Pancreas (tissue), 10 donors: ENCODE data around the gene SMIM3. TPM values are rescaled to one million over a fixed set of nuclear protein-coding genes. Genes with fewer than 3 reads are reported as not detected.
"Not testable (repeated sequence)": the region's sequence is repeated elsewhere in the genome, so short reads cannot be mapped to it uniquely, and the experiment has no call there.

Experiments
- ATAC-seq, 4 donors: fragments of 200-7000 bp; cut with Tn5 transposase; one replicate each; pipeline versions ENCODE4 v1.8.0 to v1.9.1; 2020; ENCODE audit warnings: mild to moderate bottlenecking in 4 of 4, moderate library complexity in 4 of 4
- DNase-seq, 6 donors: peaks; one replicate each; pipeline ENCODE4 v3.0.0-alpha.2; 2020
- FAIRE-seq: peaks from 2 replicates; lab custom pipeline; 2012; peaks lifted over from hg19 to GRCh38; lab: Jason Lieb, UNC
- H3K27ac ChIP-seq, 4 donors: fragments of 200-600 bp; sonication (generic); 1 replicate in 3 of 4; 2 replicates in 1 of 4; pipeline versions ENCODE4 v1.5.0 to v1.8.0; 2020
- H3K27me3 ChIP-seq, 4 donors: fragments of 200-600 bp; one replicate each; pipeline ENCODE4 v1.8.0; 2021
- H3K36me3 ChIP-seq, 3 donors: fragments of 200-600 bp; sonication (generic) in 1 of 3; one replicate each; pipeline versions ENCODE4 v1.5.0 to v1.8.0; 2020 to 2021
- H3K4me1 ChIP-seq, 3 donors: fragments of 200-600 bp; one replicate each; pipeline ENCODE4 v1.8.0; 2021
- H3K4me3 ChIP-seq, 4 donors: fragments of 200-600 bp; sonication (generic) in 2 of 4; one replicate each; pipeline versions ENCODE4 v1.5.0 to v1.8.0; 2020 to 2021
- H3K9me3 ChIP-seq, 4 donors: fragments of 200-600 bp; one replicate each; pipeline ENCODE4 v1.8.0; 2021
- WGBS, 2 donors: extraction: QIAGEN DNeasy Blood & Tissue Kit; methylation state at CpG; one replicate each; pipeline ENCODE4 v1.1.7; 2013; 5-methylcytosine and 5-hydroxymethylcytosine counted together
- intact Hi-C, 3 donors: fragments of 100-400 bp; cut with DNase I; formaldehyde crosslinking; loops; one replicate each; pipeline versions ENCODE4 v1.11.1 to v1.14.2; 2022
- polyA plus RNA-seq, 2 donors: library from polyadenylated mRNA; stranded (reverse); fragments of 200-250 nt; gene quantifications; one replicate each; pipeline ENCODE4 v1.2.3, GENCODE V29; 2013
- total RNA-seq, 6 donors: library from RNA; stranded (reverse); fragmentation: NEBNext Ultra II Directional in 4 of 6; extraction: Animal tissue kit (Norgen Biotek cat#: 25700) in 4 of 6; gene quantifications; one replicate each; pipeline versions ENCODE4 v1.2.1 to v1.2.4, GENCODE V29; 2021 to 2023
- TF ChIP-seq, protein P1 (sequence below), 4 donors: fragments of 200-600 bp; sonication (generic) in 3 of 4; IDR thresholded peaks; one replicate each; pipeline versions ENCODE4 v1.5.0 to v1.8.0; 2021; ENCODE audit warnings: antibody characterized with exemption in 4 of 4
- donor health status: healthy with polysubstance abuse.
- donor health status: DM: no; HTN: no; CAD: no; lungs with moderate emphysema.
- donor health status: DM: no; HTN: no; CAD: no.
- donor health status: control.
- donor health status: control.
- donor health status: Bipolar disorder and iron deficiency.
- donor health status: DM: yes; HTN: yes; CAD: no.
- donor health status: DM: no; HTN: no; CAD: no.
- donor health status: DM: no; HTN: no; CAD: no.
- donor health status: DM: yes; HTN: yes; CAD: no.

SMIM3 gene
- total and polyA plus RNA-seq, 8 donors, result 9.7 to 33.1 (median 13.2) TPM

DNA sequence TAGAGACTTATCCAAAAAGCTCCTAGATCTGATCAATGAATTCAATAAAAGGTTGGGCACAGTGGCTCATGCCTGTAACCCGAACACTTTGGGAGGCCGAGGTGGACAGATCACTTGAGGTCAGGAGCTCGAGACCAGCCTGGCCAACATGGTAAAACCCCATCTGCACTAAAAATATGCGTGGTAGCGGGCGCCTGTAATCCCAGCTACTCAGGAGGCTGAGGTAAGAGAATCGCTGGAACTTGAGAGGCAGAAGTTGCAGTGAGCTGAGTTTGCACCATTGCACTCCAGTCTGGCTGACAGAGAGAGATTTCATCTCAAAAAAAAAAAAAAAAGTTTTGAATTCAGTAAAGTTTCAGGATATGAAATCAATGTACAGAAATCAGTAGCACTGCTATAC lies 39.7 kb upstream of the SMIM3 start:
- H3K27ac ChIP-seq, result no peak overlapping the region
- no peaks in the 10 kb centered on the region for H3K36me3 ChIP-seq
- peaks cover 0 to 12% (median 0%) of the 10 kb centered on the region in 3 donors for H3K4me1 ChIP-seq
- no peak overlapping the region for H3K4me3 ChIP-seq
- no peaks in the 10 kb centered on the region for H3K9me3 ChIP-seq
- TF ChIP-seq, protein P1, sequence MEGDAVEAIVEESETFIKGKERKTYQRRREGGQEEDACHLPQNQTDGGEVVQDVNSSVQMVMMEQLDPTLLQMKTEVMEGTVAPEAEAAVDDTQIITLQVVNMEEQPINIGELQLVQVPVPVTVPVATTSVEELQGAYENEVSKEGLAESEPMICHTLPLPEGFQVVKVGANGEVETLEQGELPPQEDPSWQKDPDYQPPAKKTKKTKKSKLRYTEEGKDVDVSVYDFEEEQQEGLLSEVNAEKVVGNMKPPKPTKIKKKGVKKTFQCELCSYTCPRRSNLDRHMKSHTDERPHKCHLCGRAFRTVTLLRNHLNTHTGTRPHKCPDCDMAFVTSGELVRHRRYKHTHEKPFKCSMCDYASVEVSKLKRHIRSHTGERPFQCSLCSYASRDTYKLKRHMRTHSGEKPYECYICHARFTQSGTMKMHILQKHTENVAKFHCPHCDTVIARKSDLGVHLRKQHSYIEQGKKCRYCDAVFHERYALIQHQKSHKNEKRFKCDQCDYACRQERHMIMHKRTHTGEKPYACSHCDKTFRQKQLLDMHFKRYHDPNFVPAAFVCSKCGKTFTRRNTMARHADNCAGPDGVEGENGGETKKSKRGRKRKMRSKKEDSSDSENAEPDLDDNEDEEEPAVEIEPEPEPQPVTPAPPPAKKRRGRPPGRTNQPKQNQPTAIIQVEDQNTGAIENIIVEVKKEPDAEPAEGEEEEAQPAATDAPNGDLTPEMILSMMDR (IDR thresholded peaks at IDR 0.05), result no peak
- H3K27me3 ChIP-seq, result no peaks in the 10 kb centered on the region
- no peak for ATAC-seq
- DNase-seq, result no peak
- FAIRE-seq, result no peak
- WGBS, 2 donors, result 95 to 99% methylated on average over 7 of the region's 7 CpGs
- intact Hi-C loops, result no loop called here

GRCh38 chr5:150740992-150741391 lies 37.6 kb upstream of the SMIM3 start:
- no peaks in the 10 kb centered on the region for H3K27me3 ChIP-seq
- intact Hi-C loops, result no loop called here
- no peak for ATAC-seq
- no peaks in the 10 kb centered on the region for H3K9me3 ChIP-seq
- no peak for DNase-seq
- no peak for FAIRE-seq
- H3K4me3 ChIP-seq, result no peak overlapping the region
- H3K36me3 ChIP-seq, result no peaks in the 10 kb centered on the region
- TF ChIP-seq, protein P1 (IDR thresholded peaks at IDR 0.05), result no peak
- H3K4me1 ChIP-seq, result peaks cover 0 to 12% (median 0%) of the 10 kb centered on the region in 3 donors
- no peak overlapping the region for H3K27ac ChIP-seq

- DNase-seq, H3K4me3 ChIP-seq, H3K9me3 ChIP-seq, H3K27me3 ChIP-seq, FAIRE-seq, H3K36me3 ChIP-seq, intact Hi-C loops: not testable (repeated sequence)
- ATAC-seq, result peak; percentile 53 to 88 (median 69)
- Histone ChIP-seq H3K27ac (peak overlapping the region in 1 of 4 donors; percentile 12), H3K4me1 (peaks cover 0 to 12% (median 0%) of the 10 kb centered on the region in 3 donors)
- 81 to 83% methylated on average over 16 to 18 of the region's 18 CpGs for WGBS, 2 donors
These were observed 36.0 kb upstream of the SMIM3 start for GRCh38 chr5:150742455-150743141.

GRCh38 chr5:150743142-150743488 lies 35.4 kb upstream of the SMIM3 start:
- H3K4me1 ChIP-seq, H3K27me3 ChIP-seq, FAIRE-seq, intact Hi-C loops, H3K27ac ChIP-seq, H3K36me3 ChIP-seq, H3K4me3 ChIP-seq, H3K9me3 ChIP-seq: not testable (repeated sequence)
- ATAC-seq (peak in 3 of 4 donors; percentile 48 to 69 (median 55)), DNase-seq (peak in 1 of 6 donors; percentile 40)
- WGBS, 2 donors, result 82% methylated on average over 6 to 9 of the region's 9 CpGs

DNA sequence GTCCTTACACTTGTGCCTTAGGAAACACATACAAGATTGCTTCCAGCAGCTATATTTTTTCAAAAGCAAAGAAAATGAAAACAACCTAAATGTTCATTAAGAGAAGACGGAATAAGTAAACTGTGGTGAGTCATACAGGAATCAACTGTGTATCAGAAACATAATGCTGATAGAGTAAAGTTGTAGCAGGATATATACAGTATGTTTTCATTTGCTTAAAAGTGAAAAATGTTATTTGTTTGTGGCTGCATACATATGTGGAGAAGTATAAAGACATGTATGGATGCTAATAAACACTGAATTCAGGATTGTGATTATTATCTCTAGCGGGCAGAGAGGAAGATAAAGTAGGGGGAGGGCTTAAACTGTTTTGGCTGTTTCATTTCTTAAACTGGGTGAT lies 28.1 kb upstream of the SMIM3 start:
- WGBS, 2 donors, result 52 to 53% methylated on average over 2 of the region's 2 CpGs
- Histone ChIP-seq H3K27me3 (no peaks in the 10 kb centered on the region), H3K9me3 (no peaks in the 10 kb centered on the region), H3K36me3 (peaks cover 0 to 17% (median 7%) of the 10 kb centered on the region in 3 donors), H3K27ac (no peak overlapping the region), H3K4me1 (peaks cover 21 to 28% (median 22%) of the 10 kb centered on the region in 3 donors), H3K4me3 (no peak overlapping the region)
- TF ChIP-seq, protein P1 (IDR thresholded peaks at IDR 0.05), result no peak
- no peak for DNase-seq
- intact Hi-C loops, result no loop called here
- ATAC-seq, result no peak
- no peak for FAIRE-seq
